Memory B cell (primary cell): ENCODE measurements around the gene PAAF1.

Source experiments
- ATAC-seq: fragments of 150-1000 bp; cut with Tn5 transposase; 2 replicates; pipeline ENCODE4 v1.10.0; 2021; ENCODE audit warnings: low read depth, mild to moderate bottlenecking, moderate library complexity
- DNase-seq, 2 donors: peaks; one replicate each; pipeline ENCODE4 v3.0.0; 2022; ENCODE audit warnings: low spot score in 2 of 2
- H3K27ac Mint-ChIP-seq: one replicate; pipeline ENCODE4 v1.8.0; 2022; ENCODE audit warnings: mild to moderate bottlenecking, moderate library complexity, mixed read lengths
- H3K27me3 Mint-ChIP-seq: one replicate; pipeline ENCODE4 v1.8.0; 2022; ENCODE audit warnings: mixed read lengths
- H3K36me3 Mint-ChIP-seq: one replicate; pipeline ENCODE4 v1.8.0; 2022; ENCODE audit warnings: mild to moderate bottlenecking, mixed read lengths
- H3K4me1 Mint-ChIP-seq: one replicate; pipeline ENCODE4 v1.8.0; 2022; ENCODE audit warnings: mixed read lengths
- H3K4me3 Mint-ChIP-seq: one replicate; pipeline ENCODE4 v1.8.0; 2022; ENCODE audit warnings: mild to moderate bottlenecking, moderate library complexity, mixed read lengths
- H3K9me3 Mint-ChIP-seq: one replicate; pipeline ENCODE4 v1.8.0; 2022; ENCODE audit warnings: mixed read lengths

The PAAF1 gene

DNA sequence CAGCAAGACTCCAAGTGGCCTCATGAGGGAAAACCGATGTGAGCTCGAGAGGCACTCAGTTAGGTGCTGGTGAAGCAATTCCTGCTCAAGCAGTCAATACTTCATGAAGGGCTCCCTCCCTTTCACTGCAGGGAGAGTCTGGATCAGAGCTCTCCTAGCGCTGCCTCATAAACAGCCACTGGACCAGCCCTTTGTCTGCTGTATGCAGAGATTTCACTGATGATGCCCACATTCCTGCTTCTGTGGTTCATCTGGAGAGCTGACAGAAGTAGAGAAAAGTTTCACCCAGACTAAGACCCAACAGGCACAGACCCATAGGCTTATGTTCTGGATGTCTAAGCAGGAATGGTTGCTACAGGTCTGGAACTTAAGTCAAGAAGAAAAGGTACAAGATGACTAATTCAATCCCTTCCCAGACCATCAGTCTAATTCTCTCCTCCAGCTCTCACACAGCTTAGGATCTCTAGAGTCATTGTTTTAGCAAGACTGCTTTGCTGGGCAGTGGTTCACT, 101.8 kb downstream of the PAAF1 start:
- Mint-ChIP-seq H3K36me3 (peaks cover 66% of the 10 kb centered on the region), H3K4me3 (peak overlapping the region; percentile 99), H3K27me3 (no peaks in the 10 kb centered on the region), H3K27ac (peak overlapping the region; percentile 98), H3K4me1 (peaks cover 62% of the 10 kb centered on the region), H3K9me3 (no peaks in the 10 kb centered on the region)
- DNase-seq (no peak), ATAC-seq (no peak)

DNA sequence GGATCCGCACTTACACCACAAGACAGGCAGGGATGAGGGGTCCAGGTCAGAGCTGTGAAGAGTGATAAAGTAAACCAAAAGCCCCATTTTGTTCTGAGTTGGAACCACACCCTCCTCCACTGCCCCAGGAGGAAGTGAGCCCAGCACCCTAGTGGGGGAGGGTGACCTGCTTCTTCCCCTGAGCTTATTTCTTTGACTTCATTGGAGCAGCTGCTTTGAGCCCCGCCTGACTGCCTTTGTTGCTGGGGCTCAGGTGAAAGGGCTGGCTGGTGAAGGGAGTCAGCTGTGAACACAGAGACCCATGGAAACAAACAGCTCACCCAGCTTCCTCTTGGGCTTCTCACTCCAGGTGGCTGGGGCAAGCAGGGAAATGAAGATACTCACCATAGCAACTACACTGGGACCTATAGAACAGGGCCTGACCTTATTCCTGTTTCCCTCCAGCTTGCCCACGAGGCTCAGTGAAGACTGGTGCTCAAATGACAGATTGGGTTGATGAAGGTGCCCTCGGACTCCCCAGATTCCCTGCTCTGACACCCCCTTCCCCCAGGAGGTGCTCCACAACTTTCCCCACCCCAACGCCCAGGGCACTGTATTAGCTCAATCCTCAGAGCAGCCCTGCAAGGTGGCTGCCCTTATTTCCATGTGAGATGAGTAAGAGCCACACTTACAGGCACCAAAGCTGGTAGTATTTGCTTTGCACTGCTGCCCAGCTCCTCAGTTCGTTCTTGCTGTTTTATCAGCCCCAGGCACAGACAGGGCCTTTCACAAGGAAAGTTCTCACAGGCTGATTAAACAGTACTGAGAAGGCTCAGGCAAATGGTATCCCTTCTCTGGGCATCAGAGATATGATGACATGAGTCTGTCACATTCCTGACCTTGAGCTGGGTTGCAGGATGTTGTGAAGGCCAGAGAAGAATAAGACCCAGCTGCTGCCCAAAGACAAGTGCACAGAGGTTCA, 103.5 kb downstream of the PAAF1 start:
- peak; percentile 72 to 89 for DNase-seq
- Mint-ChIP-seq H3K4me1 (peaks cover 54% of the 10 kb centered on the region), H3K27me3 (no peaks in the 10 kb centered on the region), H3K9me3 (no peaks in the 10 kb centered on the region), H3K27ac (peak overlapping the region; percentile 98), H3K4me3 (peak overlapping the region; percentile 99), H3K36me3 (peaks cover 57% of the 10 kb centered on the region)
- peak; percentile 63 for ATAC-seq
